OCI-LY1 (cell line): ENCODE measurements around the gene P2RY14.

Experiments used
- EZH2 ChIP-seq: fragments of 200-600 bp; sonication (generic), shearing (Covaris generic); IDR thresholded peaks from 2 replicates; pipeline ENCODE4 v1.8.0; 2017; ENCODE audit warnings: borderline replicate concordance, mixed run types, mild to moderate bottlenecking, antibody characterized with exemption, low read length, moderate library complexity, mixed read lengths
- TF ChIP-seq, protein P1 (sequence below): fragments of 200-600 bp; sonication (generic), shearing (Covaris generic); IDR thresholded peaks from 2 replicates; pipeline ENCODE4 v1.5.1; 2017; ENCODE audit warnings: mild to moderate bottlenecking, antibody characterized with exemption, low read length, moderate library complexity, mixed read lengths

DNA sequence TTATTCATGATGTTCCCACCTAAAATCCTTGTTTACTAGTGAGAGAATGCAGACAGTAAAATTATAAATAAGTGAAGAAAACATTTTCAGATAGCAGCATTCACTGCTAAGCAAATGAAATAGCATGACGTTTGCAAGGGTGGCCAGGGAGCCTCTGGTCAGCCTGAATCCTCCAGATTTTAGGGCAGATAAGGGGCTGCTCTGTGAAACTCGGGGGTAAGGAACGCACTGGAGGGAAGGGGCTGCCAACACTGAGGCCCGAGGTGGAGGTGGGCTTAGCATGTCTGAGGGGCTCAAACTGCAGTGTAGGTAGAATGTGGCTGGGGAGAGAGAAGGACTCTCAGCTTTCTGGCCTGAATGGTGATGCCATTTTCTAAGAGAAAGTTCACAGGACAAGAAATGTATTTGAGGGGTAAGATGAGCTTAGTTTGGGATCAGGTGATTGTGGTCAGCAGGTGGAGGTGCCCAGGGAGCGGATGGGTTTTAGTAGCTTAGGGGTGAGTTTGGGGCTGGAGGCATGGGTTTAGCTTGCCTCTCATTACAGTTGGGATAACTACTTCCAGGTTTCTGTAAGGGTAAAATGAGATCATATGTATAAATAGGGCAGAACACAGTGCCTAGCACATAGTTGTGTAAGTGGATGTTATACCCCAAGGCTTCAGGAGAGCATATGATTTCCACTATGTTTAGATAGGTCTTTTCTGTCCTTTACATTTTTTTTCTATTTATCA lies 95.8 kb downstream of the P2RY14 start:
- TF ChIP-seq, protein P1, sequence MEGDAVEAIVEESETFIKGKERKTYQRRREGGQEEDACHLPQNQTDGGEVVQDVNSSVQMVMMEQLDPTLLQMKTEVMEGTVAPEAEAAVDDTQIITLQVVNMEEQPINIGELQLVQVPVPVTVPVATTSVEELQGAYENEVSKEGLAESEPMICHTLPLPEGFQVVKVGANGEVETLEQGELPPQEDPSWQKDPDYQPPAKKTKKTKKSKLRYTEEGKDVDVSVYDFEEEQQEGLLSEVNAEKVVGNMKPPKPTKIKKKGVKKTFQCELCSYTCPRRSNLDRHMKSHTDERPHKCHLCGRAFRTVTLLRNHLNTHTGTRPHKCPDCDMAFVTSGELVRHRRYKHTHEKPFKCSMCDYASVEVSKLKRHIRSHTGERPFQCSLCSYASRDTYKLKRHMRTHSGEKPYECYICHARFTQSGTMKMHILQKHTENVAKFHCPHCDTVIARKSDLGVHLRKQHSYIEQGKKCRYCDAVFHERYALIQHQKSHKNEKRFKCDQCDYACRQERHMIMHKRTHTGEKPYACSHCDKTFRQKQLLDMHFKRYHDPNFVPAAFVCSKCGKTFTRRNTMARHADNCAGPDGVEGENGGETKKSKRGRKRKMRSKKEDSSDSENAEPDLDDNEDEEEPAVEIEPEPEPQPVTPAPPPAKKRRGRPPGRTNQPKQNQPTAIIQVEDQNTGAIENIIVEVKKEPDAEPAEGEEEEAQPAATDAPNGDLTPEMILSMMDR, result no peak
- no peak for TF ChIP-seq EZH2
